ENCODE data around the gene ARHGEF28.

GRCh38 chr5:73935719-73936118 is 309.7 kb downstream of the ARHGEF28 start:
- TF ChIP-seq CTCF (conservative IDR thresholded peaks at IDR 0.05; ENCODE audit: low read length) (no peak), EZH2phosphoT487 (IDR thresholded peaks at IDR 0.05; ENCODE audit: borderline replicate concordance) (no peak)

Data from Loucy (cell line).